H1 (cell line): ENCODE data around the gene TARBP2.

Source experiments
- CHD7 ChIP-seq: fragments of 300-600 bp; sonication (generic); IDR thresholded peaks from 2 replicates; pipeline ENCODE4 v1.7.1; 2012; ENCODE audit warnings: low read length, moderate library complexity, mild to moderate bottlenecking, inconsistent platforms; ENCODE audit not compliant: insufficient replicate concordance
- CTCF ChIP-seq, 3 experiments: IDR thresholded peaks; 1 replicate in 2 of 3; 2 replicates in 1 of 3; pipeline versions ENCODE4 v1.5.1 to v1.6.1; 2011; ENCODE audit warnings: low read length in 3 of 3, mild to moderate bottlenecking in 3 of 3, inconsistent platforms in 2 of 3, low read depth in 1 of 3, moderate library complexity in 1 of 3; ENCODE audit not compliant: insufficient read depth in 1 of 3; ENCODE audit errors: control extremely low read depth in 1 of 3
- JUN ChIP-seq: IDR thresholded peaks from 2 replicates; pipeline ENCODE4 v1.6.1; 2011; ENCODE audit warnings: low read depth, mild to moderate bottlenecking, improper control_type of control experiment, low read length
- JUND ChIP-seq: IDR thresholded peaks from 2 replicates; pipeline ENCODE4 v1.6.1; 2011; ENCODE audit warnings: mild to moderate bottlenecking, improper control_type of control experiment, low read length
- KDM5A ChIP-seq: fragments of 200-600 bp; IDR thresholded peaks from 2 replicates; pipeline ENCODE4 v1.7.1; 2012; ENCODE audit warnings: mild to moderate bottlenecking, low read length, inconsistent platforms, mixed read lengths
- POLR2A ChIP-seq, 2 experiments: IDR thresholded peaks; 1 replicate in 1 of 2; 2 replicates in 1 of 2; pipeline ENCODE4 v1.6.1; 2011; ENCODE audit warnings: low read depth in 2 of 2, low read length in 2 of 2, mild to moderate bottlenecking in 2 of 2; ENCODE audit errors: control extremely low read depth in 1 of 2
- TEAD4 ChIP-seq: IDR thresholded peaks from 2 replicates; pipeline ENCODE4 v1.6.1; 2012; ENCODE audit warnings: low read depth, low read length, inconsistent platforms, mixed read lengths

DNA sequence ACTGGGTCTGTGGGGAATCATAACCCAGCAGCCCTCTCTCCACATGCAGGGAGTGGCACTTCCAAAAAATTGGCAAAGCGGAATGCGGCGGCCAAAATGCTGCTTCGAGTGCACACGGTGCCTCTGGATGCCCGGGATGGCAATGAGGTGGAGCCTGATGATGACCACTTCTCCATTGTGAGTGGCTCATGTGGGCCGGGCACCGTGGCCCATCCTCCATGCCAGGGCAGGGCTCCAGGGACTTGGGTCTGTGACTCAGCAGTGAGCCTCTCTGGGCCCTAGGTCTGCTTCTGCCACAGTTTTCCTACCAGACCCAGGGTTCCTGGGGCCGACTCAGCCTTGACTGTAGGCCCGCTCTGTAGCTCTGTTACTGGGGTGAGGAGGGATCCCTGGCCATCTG lies 4.0 kb downstream of the TARBP2 start:
- TF ChIP-seq CTCF (IDR thresholded peaks at IDR 0.05; ENCODE audit: control extremely low read depth in 1 of 3, insufficient read depth in 1 of 3, low read depth in 1 of 3, low read length in 3 of 3) (no peak), POLR2A (IDR thresholded peaks at IDR 0.05; ENCODE audit: control extremely low read depth in 1 of 2, low read depth in 2 of 2, low read length in 2 of 2) (no peak), KDM5A (no peak), JUN (no peak), JUND (no peak), TEAD4 (no peak), CHD7 (no peak)
